ENCODE data around the gene CYLD. TPM values are rescaled to one million over a fixed set of nuclear protein-coding genes. Genes with fewer than 3 reads are reported as not detected.

Gene CYLD
- total and polyA plus RNA-seq, 3 donors from 2014 or later, result 37.4 to 89.3 (median 48.4) TPM

DNA sequence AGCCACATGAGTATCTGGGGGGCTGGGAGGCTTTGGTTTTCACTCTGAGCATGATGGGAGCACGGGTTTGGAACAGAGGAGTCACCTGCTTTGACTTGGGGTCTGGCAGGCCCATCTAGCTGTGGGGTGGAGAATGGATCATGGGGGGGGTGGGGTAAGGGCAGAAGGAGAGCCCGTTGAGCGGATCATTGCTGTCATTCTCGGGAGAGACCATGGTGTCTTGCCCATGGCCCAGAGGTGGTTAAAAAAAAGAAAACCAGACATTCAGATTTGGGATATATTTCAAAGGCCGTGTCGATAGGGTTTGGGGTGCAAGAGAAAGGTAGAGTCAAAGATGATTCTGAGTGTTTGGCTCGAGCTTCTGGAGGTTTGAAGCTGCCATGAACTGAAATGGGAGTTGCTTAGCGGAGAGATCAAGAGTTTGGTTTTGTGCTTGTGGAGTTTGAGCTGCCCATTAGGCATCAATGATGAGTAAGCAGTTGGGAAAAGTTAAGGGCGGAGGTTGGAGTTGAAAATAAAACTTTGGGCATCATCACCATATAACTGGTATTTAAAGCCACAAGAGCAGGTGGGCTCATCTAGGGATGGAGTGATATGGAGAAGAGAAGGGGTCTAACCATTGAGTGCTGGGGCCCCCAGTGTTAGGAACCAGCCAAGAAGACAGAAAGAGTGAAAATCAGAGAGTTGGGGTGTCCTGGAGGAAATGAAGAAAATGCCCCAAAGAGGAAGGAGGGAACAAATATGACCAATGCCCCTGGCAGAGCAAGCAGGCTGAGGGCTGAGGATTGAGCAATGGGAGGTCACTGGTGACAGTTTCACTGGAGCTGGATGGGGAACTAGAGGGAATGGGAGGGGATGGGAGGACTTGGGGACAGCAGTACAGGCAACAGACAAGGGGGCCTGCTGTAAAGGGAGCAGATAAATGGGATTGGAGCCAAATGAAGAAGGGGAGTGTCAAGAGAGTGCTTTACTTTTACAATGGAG, 46.6 kb upstream of the CYLD start:
- WGBS, 2 donors, result 96% methylated on average over 9 of the region's 9 CpGs
- Histone ChIP-seq H3K4me3 (no peak overlapping the region), H3K4me1 (peaks cover 13% of the 10 kb centered on the region), H3K27me3 (no peaks in the 10 kb centered on the region), H3K36me3 (ENCODE audit: low read depth, missing control alignments) (no peaks in the 10 kb centered on the region), H3K9me3 (no peaks in the 10 kb centered on the region), H3K27ac (no peak overlapping the region)
- intact Hi-C loops (cut with DNase I; ENCODE audit: low total_unique reads), result no loop called here
- TF ChIP-seq POLR2A (IDR thresholded peaks at IDR 0.05), result no peak
- TF ChIP-seq, protein P1, sequence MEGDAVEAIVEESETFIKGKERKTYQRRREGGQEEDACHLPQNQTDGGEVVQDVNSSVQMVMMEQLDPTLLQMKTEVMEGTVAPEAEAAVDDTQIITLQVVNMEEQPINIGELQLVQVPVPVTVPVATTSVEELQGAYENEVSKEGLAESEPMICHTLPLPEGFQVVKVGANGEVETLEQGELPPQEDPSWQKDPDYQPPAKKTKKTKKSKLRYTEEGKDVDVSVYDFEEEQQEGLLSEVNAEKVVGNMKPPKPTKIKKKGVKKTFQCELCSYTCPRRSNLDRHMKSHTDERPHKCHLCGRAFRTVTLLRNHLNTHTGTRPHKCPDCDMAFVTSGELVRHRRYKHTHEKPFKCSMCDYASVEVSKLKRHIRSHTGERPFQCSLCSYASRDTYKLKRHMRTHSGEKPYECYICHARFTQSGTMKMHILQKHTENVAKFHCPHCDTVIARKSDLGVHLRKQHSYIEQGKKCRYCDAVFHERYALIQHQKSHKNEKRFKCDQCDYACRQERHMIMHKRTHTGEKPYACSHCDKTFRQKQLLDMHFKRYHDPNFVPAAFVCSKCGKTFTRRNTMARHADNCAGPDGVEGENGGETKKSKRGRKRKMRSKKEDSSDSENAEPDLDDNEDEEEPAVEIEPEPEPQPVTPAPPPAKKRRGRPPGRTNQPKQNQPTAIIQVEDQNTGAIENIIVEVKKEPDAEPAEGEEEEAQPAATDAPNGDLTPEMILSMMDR (IDR thresholded peaks at IDR 0.05), result no peak
- peak; percentile 33 for DNase-seq

- Histone ChIP-seq H3K4me3 (no peak overlapping the region), H3K36me3 (ENCODE audit: low read depth, missing control alignments) (no peaks in the 10 kb centered on the region), H3K27ac (no peak overlapping the region), H3K4me1 (peaks cover 13% of the 10 kb centered on the region), H3K9me3 (no peaks in the 10 kb centered on the region), H3K27me3 (no peaks in the 10 kb centered on the region)
- intact Hi-C loops (cut with DNase I; ENCODE audit: low total_unique reads), result no loop called here
- DNase-seq, result no peak
- TF ChIP-seq, protein P1 (IDR thresholded peaks at IDR 0.05), result no peak
- TF ChIP-seq POLR2A (IDR thresholded peaks at IDR 0.05), result no peak
- WGBS, 2 donors, result 64 to 70% methylated on average over 4 to 5 of the region's 5 CpGs
Measured at GRCh38 chr16:50696126-50696525, 45.8 kb upstream of the CYLD start.

DNA sequence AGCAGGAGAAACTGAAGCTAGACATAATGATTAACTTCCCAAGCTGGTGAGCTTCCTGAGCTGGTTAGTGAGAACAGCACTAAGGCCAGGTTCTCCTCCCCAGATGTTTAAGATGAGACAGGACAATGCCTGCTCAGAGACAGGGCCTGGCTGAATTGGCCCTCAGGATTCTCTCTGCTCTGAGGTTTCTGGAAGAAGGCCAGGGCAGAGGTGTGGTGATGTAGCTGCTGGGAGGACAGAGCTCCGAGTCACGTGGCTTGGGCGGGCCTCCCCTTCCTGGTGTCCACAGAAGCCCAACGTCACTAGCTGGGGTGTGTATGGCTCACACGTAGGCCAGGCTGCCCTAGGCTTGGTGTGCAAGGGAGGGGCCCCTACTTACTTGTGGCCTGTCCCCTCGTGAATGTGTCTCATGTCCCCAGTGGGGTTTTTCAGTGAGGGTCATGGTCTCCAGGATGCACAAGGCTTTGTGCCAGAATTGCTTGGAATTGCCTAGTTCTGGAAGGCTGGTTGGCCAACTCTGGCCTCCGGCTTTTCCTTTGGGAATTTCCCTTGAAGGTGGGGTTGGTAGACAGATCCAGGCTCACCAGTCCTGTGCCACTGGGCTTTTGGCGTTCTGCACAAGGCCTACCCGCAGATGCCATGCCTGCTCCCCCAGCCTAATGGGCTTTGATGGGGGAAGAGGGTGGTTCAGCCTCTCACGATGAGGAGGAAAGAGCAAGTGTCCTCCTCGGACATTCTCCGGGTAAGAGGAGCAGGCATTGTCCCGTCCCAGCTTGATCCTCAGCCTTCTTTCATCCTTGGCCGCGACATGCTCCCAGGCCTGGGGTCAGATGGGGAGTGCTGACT, 45.1 kb upstream of the CYLD start:
- H3K4me3 ChIP-seq, result no peak overlapping the region
- H3K9me3 ChIP-seq, result no peaks in the 10 kb centered on the region
- DNase-seq, result peak; percentile 78
- H3K27me3 ChIP-seq, result no peaks in the 10 kb centered on the region
- peak overlapping the region in 1 of 2 donors; percentile 0 for H3K27ac ChIP-seq
- TF ChIP-seq, protein P1 (IDR thresholded peaks at IDR 0.05), result no peak
- no peaks in the 10 kb centered on the region for H3K36me3 ChIP-seq (ENCODE audit: low read depth, missing control alignments)
- H3K4me1 ChIP-seq, result peaks cover 13% of the 10 kb centered on the region
- 67 to 70% methylated on average over 8 to 15 of the region's 15 CpGs for WGBS, 2 donors
- intact Hi-C loops (cut with DNase I; ENCODE audit: low total_unique reads), result no loop called here

GRCh38 chr16:50697421-50697715, 44.5 kb upstream of the CYLD start:
- Histone ChIP-seq H3K27me3 (no peaks in the 10 kb centered on the region), H3K36me3 (ENCODE audit: low read depth, missing control alignments) (no peaks in the 10 kb centered on the region), H3K27ac (peak overlapping the region; percentile 0 to 34), H3K4me3 (no peak overlapping the region), H3K9me3 (no peaks in the 10 kb centered on the region), H3K4me1 (peaks cover 13% of the 10 kb centered on the region)
- WGBS, 2 donors, result 80 to 99% methylated on average over 2 to 5 of the region's 5 CpGs
- TF ChIP-seq, protein P1 (IDR thresholded peaks at IDR 0.05), result no peak
- TF ChIP-seq POLR2A (IDR thresholded peaks at IDR 0.05), result no peak
- intact Hi-C loops (cut with DNase I; ENCODE audit: low total_unique reads), result no loop called here
- no peak for DNase-seq
